GM19438 (cell line): ENCODE measurements around the gene TMEM258.

ENCODE experiments used
- ATAC-seq: cut with Tn5 transposase; IDR thresholded peaks from one replicate; pipeline ENCODE4 v1.9.1; 2021; ENCODE audit warnings: low read depth; ENCODE audit not compliant: unreplicated experiment

The TMEM258 gene

DNA sequence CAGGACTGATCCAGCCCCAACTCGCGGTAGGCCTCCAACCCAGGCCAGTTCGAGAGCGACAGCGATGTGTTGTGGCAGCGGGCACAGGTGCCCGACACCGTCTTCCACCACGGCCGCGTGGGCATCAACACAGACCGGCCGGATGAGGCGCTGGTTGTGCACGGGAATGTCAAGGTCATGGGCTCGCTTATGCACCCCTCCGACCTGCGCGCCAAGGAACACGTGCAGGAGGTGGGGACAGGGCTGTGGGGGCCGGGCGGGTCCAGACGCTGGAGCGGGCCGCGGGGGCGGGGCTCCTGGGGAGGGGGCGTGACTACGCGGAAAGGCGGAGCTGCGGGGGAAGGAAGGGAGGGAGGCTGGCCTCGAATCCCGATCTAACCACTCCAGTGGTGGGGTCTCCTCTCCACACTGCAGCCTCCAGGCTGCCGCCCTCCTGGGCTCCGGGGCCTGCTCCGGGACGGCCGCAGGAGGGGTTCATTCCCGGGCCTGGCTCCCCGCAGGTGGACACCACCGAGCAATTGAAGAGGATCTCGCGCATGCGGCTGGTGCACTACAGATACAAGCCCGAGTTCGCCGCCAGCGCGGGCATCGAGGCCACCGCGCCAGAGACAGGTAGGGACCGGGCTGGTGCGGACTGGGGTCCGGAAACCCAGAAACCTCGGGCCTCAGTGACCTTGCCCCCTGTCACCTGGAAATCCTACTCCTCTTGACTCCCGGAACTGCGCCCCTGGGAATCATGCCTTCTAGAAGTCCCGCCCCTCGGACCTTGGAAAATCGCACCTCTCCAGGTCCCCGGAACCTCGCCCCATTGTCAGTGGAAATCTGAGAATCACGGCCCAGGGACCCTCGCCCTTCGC is 14.9 kb downstream of the TMEM258 start:
- no peak for ATAC-seq

DNA sequence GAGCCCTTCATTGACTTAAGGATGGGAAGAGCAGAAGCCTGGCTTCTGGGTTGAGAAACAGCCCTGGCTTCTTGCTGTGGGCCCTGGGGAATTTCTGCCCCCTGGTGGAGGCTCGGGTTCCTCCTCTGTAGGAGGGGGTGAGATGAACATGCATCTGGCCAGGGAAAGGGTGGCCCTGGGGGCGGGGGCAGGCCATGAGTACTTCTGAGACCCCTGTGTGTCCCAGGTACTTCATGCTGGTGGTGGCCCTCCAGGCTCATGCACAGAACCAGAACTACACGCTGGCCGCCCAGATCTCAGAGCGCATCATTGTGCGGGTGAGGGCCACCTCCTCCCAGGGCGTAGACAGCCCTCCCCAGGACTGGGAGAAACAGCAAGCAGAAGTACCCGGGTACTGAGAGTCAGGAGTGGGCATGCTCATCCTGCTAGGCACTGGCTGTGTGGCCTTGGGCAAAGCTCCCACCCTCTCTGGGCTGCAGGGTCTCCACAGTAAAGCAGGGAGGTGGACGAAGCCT is 15.8 kb downstream of the TMEM258 start:
- ATAC-seq = no peak

DNA sequence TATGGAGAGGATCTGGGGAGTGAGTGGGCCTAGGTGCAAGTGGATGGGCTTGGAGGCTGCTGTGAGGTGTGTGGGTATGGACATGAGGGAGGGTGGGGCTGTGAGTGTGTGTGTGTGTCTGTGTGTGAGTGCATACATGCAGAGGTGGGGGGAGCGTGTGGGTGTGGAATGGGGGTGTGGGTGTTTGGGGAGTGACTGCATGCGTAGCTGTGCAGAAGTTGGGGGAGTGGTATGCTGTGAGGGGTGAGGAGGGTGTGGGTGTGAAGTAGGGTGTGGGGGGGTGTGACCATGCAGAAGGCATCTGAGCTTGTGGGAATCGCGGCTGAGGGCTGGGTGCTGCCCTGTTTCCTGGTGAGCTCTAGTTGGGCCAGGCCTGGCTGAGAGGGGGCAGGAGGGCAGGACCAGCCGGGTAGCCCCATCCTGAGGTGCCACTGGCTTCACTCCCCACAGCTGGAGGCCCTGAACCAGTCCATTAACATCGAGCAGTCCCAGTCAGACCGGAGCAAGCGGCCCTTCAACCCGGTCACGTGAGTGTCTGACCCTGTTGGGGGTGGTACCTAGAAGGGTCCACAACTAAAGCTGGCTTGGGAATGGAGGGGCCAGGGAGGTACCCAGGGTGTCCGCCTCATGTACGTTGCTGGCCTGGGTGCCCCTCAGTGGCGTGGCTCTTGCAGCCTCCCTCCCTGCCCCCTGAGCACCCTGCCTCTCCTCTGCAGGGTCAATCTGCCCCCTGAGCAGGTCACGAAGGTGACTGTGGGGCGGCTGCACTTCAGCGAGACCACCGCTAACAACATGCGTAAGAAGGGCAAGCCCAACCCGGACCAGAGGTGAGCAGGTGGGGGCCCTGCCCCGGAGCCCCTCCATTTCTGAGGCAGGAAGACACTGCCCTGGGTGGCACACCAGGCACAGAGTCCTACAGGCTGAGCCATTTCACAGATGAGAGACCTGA is 16.5 kb downstream of the TMEM258 start:
- ATAC-seq = no peak

DNA sequence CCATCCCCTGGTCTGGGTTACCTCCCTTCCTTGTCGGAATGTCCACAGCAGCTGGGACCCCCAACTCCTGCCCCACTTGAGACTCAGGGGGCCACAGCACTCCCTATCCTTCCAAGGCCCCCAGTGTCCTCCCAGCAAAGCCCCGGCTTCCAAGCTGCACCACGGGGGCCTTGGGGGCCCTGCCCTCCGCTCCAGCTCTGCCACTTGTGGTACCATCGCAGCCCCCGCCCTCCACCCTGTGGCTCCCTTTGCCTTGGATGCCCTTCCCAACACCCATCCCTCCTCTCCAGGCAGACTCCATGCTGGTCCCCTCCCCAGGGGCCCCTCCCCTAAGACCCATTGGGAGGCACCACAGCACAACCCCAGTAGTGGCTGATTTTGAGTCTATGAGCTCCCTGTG is 17.3 kb downstream of the TMEM258 start:
- ATAC-seq = no peak

DNA sequence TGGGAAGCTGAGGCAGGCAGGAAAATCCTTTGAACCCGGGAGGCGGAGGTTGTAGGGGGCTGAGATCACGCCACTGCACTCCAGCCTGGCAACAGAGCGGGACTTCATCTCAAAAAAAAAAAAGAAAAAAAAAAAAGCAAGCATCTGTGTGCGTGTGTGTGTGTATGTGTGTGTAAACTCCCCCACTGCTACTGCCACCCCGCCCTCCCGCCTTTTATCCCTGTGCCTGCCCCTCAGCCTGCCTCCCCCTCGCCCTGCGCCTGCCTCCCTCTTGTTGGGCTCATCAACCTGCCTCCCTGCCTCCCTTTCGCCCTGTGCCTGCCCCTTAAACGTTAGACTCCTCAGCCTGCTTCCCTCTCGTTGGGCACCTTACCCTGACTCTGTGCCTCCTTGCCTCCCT is 18.0 kb downstream of the TMEM258 start:
- ATAC-seq = no peak

DNA sequence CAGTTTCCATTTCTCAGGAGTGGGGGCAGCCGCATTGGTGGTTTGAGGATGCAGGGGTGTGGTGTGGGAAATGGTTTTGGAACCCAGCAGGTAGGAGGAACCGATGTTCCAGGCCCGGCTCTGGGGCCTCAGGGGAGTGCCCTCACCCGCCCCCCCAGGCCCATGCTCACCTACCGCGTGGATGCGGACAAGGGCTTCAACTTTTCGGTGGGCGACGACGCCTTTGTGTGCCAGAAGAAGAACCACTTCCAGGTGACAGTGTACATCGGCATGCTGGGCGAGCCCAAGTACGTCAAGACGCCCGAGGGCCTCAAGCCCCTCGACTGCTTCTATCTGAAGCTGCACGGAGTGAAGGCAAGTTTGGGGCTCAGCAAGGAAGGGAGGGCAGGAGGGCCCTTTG is 18.6 kb downstream of the TMEM258 start:
- no peak for ATAC-seq

DNA sequence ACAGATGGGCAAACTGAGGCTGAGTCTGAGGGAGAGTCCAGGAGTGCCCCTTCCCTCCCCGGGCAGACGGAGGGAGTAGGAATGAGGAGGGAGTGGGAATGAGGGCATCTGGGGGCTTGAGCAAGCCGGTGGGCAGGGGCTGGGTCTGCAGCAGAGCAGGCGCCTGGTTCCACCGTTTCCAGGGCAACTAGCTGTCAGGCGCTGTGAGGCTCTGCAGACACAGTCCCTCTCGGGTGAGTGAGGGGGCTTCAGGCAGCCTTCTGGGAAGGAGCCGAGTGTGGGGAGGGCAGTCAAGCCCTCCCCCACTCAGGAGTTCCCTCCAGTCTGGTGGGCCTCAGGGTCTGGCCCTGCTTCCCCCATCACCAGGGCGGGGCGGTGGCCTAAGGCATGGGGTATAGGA is 19.0 kb downstream of the TMEM258 start:
- no peak for ATAC-seq

DNA sequence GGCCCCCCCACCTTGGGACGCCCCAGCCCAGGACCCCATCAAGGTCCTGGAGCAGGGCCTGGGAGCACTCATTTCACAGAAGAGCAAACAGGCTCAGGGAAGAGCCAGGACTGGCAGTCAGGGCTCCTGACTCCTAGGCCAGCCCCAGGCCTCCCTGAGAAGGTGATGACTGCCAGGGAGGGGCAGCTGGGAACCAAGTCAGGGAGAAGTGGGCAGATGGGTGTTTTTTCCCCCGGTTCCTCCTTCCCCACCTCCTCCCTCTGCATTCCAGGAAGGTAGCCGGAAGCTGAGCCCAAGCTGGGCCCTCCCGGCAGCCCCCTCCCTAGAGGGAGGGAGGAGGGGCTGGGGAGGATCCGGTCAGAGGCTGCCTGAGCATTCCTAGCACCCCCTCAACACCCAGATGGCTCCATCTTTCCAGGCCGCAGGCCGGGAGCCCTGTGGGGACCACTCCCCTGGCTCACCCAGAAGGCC is 20.4 kb downstream of the TMEM258 start:
- no peak for ATAC-seq

DNA sequence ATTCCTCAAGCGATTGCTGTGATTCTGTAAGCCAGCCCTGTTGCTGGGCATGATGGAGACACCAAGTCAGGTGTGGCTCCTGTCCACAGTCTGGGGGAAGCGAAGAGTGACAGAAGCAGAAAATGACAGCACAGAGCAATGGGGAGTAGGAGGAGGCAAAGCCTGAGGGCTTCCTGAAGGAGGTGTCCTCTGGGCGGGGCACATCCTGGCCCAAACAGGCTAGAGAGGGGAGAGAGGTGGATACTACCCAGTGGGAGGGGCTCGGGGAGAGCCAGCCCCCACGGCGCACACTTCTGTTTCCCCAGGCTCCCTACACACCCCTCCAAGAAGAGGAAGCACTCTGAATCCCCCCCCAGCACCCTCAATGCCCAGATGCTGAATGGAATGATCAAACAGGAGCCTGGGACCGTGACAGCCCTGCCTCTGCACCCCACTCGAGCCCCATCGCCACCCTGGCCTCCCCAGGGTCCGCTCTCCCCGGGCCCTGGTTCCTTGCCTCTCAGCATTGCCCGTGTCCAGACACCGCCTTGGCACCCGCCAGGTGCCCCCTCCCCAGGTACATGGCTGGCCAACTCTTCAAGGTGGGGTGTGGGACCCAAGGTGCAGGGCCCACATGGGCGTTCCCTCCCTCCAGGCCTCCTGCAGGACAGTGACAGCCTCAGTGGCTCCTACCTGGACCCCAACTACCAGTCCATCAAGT is 21.1 kb downstream of the TMEM258 start:
- no peak for ATAC-seq

DNA sequence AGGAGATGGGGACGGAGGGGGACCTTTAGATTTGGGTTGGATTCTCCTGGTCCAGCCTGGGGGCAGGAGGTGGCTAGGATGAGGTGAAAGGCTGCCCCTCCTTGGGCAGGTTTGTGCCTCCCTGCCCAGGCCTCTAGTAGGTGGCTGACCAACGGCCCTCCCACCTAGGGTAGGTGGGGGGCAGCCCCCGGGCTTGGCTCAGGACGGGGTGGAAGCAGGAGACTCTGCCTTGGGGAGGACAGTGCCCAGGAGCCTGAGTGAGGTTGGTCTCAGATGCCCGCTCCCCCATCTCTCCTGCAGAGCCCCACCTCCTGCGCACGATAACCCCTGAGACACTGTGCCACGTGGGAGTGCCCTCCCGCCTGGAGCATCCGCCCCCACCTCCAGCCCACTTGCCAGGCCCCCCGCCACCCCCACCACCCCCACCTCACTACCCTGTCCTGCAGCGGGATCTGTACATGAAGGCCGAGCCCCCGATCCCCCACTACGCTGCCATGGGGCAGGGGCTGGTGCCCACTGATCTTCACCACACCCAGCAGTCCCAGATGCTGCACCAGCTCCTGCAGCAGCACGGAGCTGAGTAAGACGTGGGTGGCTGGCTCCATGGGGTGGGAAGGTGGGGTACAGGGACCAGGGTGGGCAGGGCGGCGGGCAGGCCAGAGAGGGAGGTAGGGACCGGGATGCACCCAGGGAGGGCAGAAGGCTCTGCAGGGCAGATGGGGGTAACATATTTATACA is 22.3 kb downstream of the TMEM258 start:
- no peak for ATAC-seq

DNA sequence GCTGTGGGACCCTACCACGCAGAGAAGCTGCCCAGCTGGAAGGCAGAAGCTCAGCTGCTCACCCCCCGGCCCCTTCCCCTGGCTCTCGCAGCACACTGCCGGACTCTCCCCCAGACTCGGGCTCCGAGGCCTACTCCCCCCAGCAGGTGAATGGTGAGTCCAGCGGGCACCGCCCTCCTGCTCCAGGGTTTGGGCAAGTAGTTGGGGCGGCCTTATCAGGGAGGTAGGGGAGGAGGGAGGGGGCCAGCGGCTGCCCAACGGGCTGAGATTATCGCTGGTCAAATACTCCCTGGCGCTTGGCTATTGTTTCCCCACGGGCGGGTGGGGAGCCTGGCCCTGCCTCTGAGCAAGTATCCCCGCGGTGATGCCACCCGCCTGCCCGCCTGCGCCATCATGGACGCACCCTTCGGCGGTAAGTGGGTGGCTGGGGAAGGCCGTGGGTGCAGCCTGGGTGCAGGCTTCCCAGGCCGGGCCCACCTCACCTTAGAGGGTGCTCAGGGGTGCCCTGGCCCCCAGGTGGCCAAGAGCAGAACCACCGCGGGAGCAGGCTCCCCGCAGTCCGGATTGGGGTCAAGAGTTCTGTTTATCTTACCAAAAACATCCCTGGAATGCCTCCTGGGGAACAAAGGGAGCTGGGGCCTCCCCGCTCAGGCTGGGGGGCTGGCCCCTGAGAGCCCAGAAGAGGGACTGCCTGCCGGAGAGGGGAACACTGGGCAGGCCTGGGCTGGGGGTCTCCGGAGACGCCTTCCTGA is 23.1 kb downstream of the TMEM258 start:
- ATAC-seq = no peak

DNA sequence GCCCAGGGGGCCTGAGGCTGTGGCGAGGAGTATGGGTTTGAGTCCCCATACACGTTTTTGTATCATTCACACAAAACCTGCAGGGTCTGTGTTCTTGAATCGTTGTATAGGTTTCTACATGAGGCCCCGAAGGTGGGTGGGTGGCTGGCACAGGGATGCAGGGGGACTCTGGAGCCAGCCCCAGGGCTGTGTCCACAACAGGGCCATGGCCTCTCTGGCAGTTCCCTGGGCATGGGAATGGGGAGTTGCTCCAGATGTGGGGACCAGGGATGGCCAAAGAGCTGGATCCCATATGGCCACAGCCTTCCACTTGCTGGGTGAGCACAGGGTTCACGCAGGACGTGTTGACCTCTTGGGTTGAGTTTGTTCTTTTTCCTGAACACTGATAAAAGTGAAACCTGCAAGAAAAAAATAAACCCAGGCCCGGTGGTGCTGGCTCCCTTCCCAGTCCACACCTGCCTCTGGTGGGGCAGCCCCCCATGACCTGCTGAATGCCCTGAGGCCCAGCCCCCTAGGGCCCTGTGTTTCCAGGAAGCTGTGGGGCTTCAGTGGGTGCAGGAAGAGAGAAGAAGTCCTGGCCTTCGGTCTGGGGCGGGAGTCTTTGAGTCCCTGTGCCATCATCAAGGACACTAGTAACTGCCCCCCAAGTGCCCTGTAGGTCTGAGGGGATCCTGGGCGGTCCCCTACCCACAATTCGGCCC is 23.9 kb downstream of the TMEM258 start:
- no peak for ATAC-seq

DNA sequence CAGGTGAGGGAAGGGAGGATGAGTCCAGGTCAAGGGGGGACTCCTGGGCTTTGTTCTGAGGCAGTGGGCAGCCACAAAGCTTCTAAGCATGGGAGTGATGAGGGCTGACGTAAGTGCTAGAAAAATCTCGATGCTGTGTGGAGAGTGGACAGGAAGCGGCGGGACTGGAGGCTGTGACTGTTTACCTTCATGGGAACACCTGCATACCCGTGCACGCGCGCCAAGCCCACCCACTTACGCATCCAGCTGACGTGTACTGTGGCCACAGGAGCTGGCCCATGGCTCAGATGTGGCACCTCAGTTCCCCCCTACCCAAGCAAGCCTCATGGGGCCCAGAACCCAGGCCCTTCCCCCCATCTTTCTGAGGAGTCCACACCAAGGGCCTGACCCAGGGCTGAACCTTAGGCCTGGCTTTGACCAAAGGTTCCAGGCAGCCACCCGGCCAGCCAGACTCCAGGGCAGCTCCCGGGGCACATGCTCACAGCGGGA is 26.0 kb downstream of the TMEM258 start:
- ATAC-seq = no peak

DNA sequence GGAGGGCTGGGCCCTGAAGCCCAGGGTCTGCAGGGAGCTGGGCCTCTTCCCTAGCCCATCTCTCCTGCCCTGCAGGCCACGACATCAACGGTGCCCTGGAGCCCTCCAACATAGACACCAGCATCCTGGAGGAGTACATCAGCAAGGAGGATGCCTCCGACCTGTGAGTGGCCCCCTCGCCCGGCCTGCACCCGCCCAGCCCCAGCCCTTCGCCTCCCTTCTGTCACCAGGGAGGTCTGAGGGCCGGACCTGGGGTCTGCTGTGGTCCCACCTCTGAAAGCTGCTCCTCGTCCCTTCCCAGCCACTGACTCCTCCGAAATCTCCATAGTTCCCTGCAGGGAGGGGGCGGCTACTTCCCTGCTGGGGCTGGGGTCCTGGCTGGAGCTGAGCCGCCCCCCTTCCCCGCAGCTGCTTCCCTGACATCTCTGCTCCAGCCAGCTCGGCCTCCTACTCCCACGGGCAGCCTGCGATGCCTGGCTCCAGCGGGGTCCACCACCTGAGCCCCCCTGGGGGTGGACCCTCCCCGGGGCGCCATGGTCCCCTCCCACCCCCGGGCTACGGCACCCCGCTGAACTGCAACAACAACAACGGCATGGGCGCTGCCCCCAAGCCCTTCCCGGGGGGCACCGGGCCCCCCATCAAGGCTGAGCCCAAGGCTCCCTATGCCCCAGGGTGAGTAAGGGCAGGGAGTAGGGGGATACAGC is 26.7 kb downstream of the TMEM258 start:
- ATAC-seq = no peak

DNA sequence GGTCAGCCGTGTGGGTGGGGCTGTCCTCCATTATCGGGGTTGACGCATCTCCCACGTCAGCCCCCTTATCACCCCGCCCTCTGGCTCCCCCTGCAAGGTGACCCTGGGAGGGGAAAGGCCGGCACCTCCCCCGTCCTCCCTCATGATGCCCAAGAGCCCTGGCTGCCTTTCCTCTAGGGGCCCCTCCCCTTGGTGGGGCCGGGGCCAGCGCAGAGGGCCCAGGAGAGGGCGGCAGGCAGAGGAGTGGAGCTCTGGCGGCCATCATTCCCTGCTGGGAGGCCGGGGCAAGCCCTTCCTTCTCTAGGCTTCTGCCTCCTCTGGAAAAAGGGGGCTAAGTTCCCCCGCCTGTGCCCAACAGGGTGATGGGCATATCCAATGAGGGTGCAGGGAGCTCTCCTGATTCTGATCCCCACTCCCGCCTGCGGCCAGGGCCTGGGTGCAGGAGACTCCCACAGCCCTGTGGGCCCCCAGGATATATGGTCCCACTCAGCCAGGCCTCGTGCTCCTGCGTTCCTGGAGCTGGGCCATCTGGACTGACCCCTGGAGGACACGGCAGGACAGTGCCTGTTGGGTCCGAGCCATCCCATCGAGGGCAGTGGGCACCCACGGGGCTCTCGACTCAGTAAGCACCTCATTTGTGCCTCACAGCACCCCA is 27.7 kb downstream of the TMEM258 start:
- no peak for ATAC-seq

DNA sequence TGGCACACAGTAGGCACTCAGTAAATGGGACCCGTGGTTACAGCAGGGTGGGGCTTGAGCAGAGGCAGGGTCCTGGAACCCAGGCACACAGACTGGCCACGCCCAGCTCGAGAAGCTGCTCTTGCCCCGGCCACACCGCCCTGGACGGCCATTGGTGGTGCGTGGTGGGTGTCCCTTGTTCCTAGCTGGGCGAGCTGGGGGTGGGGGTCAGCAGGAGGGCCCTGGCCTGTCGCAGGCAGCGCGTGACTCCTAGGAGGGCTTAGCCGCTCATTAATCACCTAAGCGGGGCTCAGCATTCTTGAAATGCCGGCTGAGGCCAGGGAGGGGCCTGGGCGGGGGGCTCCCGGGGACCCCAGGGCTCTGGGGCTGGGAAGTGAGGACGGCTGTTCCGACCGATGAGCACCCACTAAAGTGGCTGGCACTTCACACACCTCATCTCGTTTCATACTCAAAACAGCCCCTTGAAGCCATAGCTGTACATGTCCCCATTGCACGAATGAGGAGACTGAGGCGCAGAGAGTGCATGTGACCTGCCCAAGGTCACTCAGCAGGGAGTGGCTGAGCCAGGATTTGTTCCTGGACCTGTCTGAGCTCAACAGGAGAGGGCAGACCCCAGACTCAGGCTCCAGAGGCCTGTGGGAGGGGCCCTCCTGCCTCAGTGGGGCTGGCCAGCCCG is 28.3 kb downstream of the TMEM258 start:
- no peak for ATAC-seq

DNA sequence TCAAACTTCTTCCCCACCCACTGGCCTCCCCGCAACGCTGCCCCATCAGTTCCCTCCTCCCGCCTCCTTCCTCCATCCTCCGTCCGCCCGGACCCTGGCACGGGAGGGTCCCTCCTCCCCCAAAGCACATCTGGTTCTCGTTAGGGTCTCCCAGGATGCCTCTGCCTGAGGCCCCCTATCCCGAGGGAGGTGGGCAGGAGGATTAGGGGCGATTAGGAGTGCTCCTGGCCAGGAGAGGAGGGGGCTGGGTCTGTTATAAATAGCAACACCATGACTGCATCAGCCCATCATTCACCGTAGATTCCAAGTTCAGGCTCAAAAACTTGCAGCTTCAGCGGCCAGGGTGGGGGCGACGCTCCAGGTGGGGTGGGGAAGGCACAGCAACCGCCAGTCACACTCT is 29.6 kb downstream of the TMEM258 start:
- no peak for ATAC-seq
